WTC11 (cell line): ENCODE results near the gene SMYD3. TPM values are rescaled to one million over a fixed set of nuclear protein-coding genes. Genes with fewer than 3 reads are reported as not detected.

Experiments
- ATAC-seq: fragments of 200-7000 bp; cut with Tn5 transposase; 2 replicates; pipeline ENCODE4 v1.10.0; 2021; ENCODE audit warnings: mild to moderate bottlenecking, moderate library complexity
- CTCF ChIA-PET: fragments of 300-600 bp; sonication (Branson Sonifier 250); formaldehyde crosslinking; loops from one replicate; lab custom pipeline; 2021; ENCODE audit warnings: antibody characterized with exemption; lab: Charles Lee
- POLR2A ChIA-PET: fragments of 350-600 bp; sonication (Branson Sonifier 250); formaldehyde crosslinking; loops from one replicate; lab custom pipeline; 2021; ENCODE audit warnings: antibody characterized with exemption; lab: Charles Lee
- DNase-seq: peaks from one replicate; pipeline ENCODE4 v3.0.0; 2021; ENCODE audit warnings: low spot score
- H3K27ac Mint-ChIP-seq: 2 replicates; pipeline ENCODE4 v1.8.0; 2021; ENCODE audit warnings: mixed read lengths
- H3K27me3 Mint-ChIP-seq: 2 replicates; pipeline ENCODE4 v1.8.0; 2021; ENCODE audit warnings: low read depth, mild to moderate bottlenecking, moderate library complexity, mixed read lengths
- H3K36me3 Mint-ChIP-seq: 2 replicates; pipeline ENCODE4 v1.8.0; 2021; ENCODE audit warnings: mixed read lengths
- H3K4me1 Mint-ChIP-seq: 2 replicates; pipeline ENCODE4 v1.8.0; 2022; ENCODE audit warnings: mixed read lengths
- H3K4me3 Mint-ChIP-seq: 2 replicates; pipeline ENCODE4 v1.8.0; 2021; ENCODE audit warnings: mild to moderate bottlenecking, moderate library complexity, mixed read lengths
- H3K9me3 Mint-ChIP-seq: 2 replicates; pipeline ENCODE4 v1.8.0; 2021; ENCODE audit warnings: mixed read lengths
- CBFB ChIP-seq: sonication (generic); formaldehyde crosslinking; IDR thresholded peaks from 2 replicates; pipeline ENCODE4 v1.8.1; 2022; ENCODE audit warnings: mild to moderate bottlenecking, low read depth, missing genetic modification reagents
- CREM ChIP-seq: sonication (generic); formaldehyde crosslinking; IDR thresholded peaks from 2 replicates; pipeline ENCODE4 v1.8.1; 2022; ENCODE audit warnings: mild to moderate bottlenecking, missing genetic modification reagents, moderate library complexity
- ELF4 ChIP-seq: sonication (generic); formaldehyde crosslinking; IDR thresholded peaks from 2 replicates; pipeline ENCODE4 v1.8.1; 2022; ENCODE audit warnings: low read depth, mild to moderate bottlenecking, moderate library complexity, missing genetic modification reagents
- FOXJ3 ChIP-seq: sonication (generic); formaldehyde crosslinking; IDR thresholded peaks from 2 replicates; pipeline ENCODE4 v1.9.0; 2021; ENCODE audit warnings: missing genetic modification reagents, mild to moderate bottlenecking, borderline replicate concordance
- GABPB1 ChIP-seq: sonication (generic); formaldehyde crosslinking; IDR thresholded peaks from 2 replicates; pipeline ENCODE4 v1.8.1; 2023; ENCODE audit warnings: mild to moderate bottlenecking, missing genetic modification reagents
- GTF2I ChIP-seq: fragments of 250-450 bp; sonication (Bioruptor Pico); conservative IDR thresholded peaks from 2 replicates; pipeline ENCODE4 v1.4.0; 2021; ENCODE audit warnings: mild to moderate bottlenecking
- JUN ChIP-seq: sonication (generic); formaldehyde crosslinking; IDR thresholded peaks from 2 replicates; pipeline ENCODE4 v1.8.0; 2023; ENCODE audit warnings: mild to moderate bottlenecking, missing genetic modification reagents
- MYBL2 ChIP-seq: sonication (generic); formaldehyde crosslinking; IDR thresholded peaks from 2 replicates; pipeline ENCODE4 v1.8.1; 2023; ENCODE audit warnings: mild to moderate bottlenecking, moderate library complexity, missing genetic modification reagents
- NR2C2 ChIP-seq: sonication (generic); formaldehyde crosslinking; IDR thresholded peaks from 2 replicates; pipeline ENCODE4 v1.8.0; 2022; ENCODE audit warnings: mild to moderate bottlenecking, missing genetic modification reagents
- OVOL2 ChIP-seq: fragments of 250-450 bp; sonication (Bioruptor Pico); IDR thresholded peaks from 2 replicates; pipeline ENCODE4 v1.9.0; 2021; ENCODE audit warnings: mild to moderate bottlenecking, borderline replicate concordance
- SMAD4 ChIP-seq: sonication (generic); formaldehyde crosslinking; IDR thresholded peaks from 2 replicates; pipeline ENCODE4 v1.8.0; 2022; ENCODE audit warnings: mild to moderate bottlenecking, missing genetic modification reagents
- SOX15 ChIP-seq: fragments of 250-450 bp; sonication (Bioruptor Pico); IDR thresholded peaks from 2 replicates; pipeline ENCODE4 v1.9.0; 2021; ENCODE audit warnings: mild to moderate bottlenecking
- ZNF138 ChIP-seq: sonication (generic); formaldehyde crosslinking; conservative IDR thresholded peaks from 2 replicates; pipeline ENCODE4 v1.8.1; 2022; ENCODE audit warnings: mild to moderate bottlenecking, moderate library complexity, missing genetic modification reagents
- ZNF396 ChIP-seq: fragments of 250-450 bp; sonication (Bioruptor Pico); IDR thresholded peaks from 2 replicates; pipeline ENCODE4 v1.8.0; 2021; ENCODE audit warnings: mild to moderate bottlenecking, moderate library complexity, borderline replicate concordance
- ZNF423 ChIP-seq: fragments of 250-450 bp; sonication (Bioruptor Pico); IDR thresholded peaks from 2 replicates; pipeline ENCODE4 v2.1.2; 2022; ENCODE audit warnings: mild to moderate bottlenecking, moderate library complexity
- total RNA-seq: library from RNA; stranded (reverse); gene quantifications from 3 replicates; pipeline ENCODE4 v1.2.3, GENCODE V29; 2021
- TF ChIP-seq, protein P1 (sequence below): sonication (generic); formaldehyde crosslinking; IDR thresholded peaks from 2 replicates; pipeline ENCODE4 v1.8.1; 2022; ENCODE audit warnings: low read depth, mild to moderate bottlenecking, moderate library complexity, missing genetic modification reagents, borderline replicate concordance
- TF ChIP-seq, protein P2 (sequence below): fragments of 250-450 bp; sonication (Bioruptor Pico); conservative IDR thresholded peaks from 2 replicates; pipeline ENCODE4 v1.9.0; 2021; ENCODE audit warnings: mild to moderate bottlenecking
- TF ChIP-seq, protein P3 (sequence below): sonication (generic); formaldehyde crosslinking; IDR thresholded peaks from 2 replicates; pipeline ENCODE4 v1.8.1; 2023; ENCODE audit warnings: mild to moderate bottlenecking, missing genetic modification reagents, moderate library complexity
- TF ChIP-seq, protein P4 (sequence below): fragments of 250-450 bp; sonication (Bioruptor Pico); IDR thresholded peaks from 2 replicates; pipeline ENCODE4 v1.9.0; 2021; ENCODE audit warnings: mild to moderate bottlenecking
- TF ChIP-seq, protein P5 (sequence below): sonication (generic); formaldehyde crosslinking; IDR thresholded peaks from 2 replicates; pipeline ENCODE4 v1.8.1; 2023; ENCODE audit warnings: mild to moderate bottlenecking, missing genetic modification reagents
- TF ChIP-seq, protein P6 (sequence below): fragments of 250-450 bp; sonication (Bioruptor Pico); IDR thresholded peaks from 2 replicates; pipeline ENCODE4 v1.9.0; 2021; ENCODE audit warnings: moderate library complexity, mild to moderate bottlenecking, inconsistent platforms, borderline replicate concordance
- TF ChIP-seq, protein P7 (sequence below): sonication (generic); formaldehyde crosslinking; IDR thresholded peaks from 2 replicates; pipeline ENCODE4 v1.8.1; 2023; ENCODE audit warnings: mild to moderate bottlenecking, missing genetic modification reagents

The SMYD3 gene
- total RNA-seq, 1 experiment from 2014 or later: 21.4 TPM

DNA sequence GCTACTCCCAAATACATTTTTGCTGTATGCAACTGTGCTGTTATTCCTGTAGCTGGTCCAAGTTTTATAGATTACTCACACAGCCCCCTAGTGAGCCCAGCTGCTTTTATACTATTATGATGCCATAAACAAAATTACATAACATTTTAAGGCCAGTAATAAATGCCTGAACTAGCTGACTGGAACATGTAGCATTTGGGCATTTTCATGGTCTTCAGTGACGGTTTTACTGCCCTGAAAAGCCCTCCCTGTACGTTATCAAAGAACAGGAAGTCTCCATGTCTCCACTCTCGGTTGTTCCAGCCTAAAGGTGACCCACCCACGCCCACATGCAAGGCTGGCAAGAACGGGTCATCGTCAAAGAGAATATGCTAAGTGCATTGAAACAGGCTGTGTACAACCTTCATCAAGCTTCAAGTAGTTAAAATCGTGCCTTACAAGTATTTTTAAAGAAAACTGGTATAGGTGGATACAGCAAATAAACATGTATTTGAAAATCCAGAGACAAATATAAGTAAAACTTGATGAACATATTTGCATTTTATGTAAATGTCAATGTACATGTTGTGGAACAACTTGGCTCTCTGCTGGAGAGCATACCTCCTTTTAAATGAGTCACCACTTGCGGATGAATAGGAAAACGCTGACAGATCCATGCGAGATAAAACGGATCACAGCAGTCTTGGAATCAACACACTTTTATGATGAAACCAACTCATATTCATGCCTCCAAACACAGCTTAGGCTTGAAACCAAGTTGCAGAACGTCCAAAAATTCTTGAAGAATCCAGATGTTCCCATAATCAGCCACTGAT is 520.5 kb downstream of the SMYD3 start (continued):
- TF ChIP-seq, protein P1, sequence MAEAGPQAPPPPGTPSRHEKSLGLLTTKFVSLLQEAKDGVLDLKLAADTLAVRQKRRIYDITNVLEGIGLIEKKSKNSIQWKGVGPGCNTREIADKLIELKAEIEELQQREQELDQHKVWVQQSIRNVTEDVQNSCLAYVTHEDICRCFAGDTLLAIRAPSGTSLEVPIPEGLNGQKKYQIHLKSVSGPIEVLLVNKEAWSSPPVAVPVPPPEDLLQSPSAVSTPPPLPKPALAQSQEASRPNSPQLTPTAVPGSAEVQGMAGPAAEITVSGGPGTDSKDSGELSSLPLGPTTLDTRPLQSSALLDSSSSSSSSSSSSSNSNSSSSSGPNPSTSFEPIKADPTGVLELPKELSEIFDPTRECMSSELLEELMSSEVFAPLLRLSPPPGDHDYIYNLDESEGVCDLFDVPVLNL (CRISPR knock-in tag): no peak
- TF ChIP-seq, protein P2, sequence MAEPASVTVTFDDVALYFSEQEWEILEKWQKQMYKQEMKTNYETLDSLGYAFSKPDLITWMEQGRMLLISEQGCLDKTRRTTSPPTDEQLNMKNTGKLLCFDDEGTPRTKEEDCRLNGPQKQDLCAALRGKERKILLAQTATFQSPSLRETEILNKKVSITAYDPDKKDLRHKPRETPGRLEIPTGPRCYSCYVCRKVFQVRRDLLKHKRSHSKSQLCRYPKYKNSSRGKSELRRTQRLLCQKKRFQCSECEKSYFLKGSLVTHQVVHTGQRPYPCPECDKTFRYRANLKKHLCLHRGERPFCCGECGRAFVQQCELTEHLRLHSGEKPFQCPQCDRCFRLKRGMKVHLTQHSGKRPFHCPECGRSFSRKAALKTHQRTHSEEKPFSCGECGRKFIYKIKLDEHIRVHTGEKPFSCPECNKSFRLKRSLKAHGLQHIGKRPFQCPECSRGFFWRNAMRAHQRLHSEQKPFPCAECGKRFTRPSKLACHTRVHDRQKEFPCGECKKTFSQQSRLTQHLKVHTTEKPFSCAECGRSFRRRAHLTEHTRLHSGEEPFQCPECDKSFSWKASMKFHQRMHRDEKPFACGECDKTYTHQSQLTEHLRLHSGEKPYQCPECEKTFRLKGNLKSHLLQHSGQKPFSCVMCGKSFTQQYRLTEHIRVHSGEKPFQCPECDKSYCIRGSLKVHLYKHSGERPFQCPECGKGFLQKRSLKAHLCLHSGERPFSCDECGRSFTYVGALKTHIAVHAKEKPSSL (CRISPR knock-in tag): no peak
- TF ChIP-seq, all 79 proteins: peak for 0

DNA sequence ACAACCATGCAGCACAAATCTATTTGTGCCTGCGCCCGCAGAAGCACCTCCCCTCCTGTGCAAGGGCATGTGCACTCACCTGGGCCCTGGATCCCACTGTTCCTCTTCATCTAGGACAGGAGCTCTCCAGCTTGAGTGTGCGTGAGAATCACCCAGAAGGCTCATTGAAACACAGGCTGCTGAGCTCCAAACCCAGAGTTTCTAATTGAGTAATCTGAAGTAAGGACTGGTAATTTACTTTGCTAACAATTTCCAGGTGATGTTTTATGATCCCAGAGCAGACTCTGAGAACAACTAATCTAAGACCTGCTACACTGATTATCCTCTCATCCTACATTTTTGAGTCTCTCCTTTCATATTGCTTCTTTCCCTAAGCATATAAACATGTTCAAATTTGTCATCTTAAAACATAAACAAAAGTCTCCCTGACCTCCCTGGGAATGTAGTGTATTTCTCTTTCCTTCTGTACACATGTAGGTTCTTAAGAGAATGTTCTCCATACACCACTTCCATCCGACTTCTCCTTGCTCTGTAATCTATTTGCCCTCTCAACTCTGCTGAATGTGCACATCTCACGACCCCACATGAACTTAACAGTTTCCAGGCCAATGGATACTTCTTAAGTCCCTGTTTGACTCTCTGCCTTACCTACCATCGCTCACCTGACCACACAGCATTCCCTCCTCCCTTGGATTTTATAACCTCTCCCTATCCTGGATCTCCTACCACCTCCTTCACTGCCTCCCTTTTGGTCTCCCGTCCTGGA is 522.5 kb downstream of the SMYD3 start:
- H3K9me3 Mint-ChIP-seq: 0 out of 2 replicates have a peak, but pooled peaks cover 3% of the 10 kb centered on the region
- no peak overlapping the region for H3K4me3 Mint-ChIP-seq
- no peak for TF ChIP-seq SOX15 (CRISPR knock-in tag)
- TF ChIP-seq ZNF423 (CRISPR knock-in tag): no peak
- TF ChIP-seq GABPB1 (CRISPR knock-in tag): no peak
- TF ChIP-seq, protein P3, sequence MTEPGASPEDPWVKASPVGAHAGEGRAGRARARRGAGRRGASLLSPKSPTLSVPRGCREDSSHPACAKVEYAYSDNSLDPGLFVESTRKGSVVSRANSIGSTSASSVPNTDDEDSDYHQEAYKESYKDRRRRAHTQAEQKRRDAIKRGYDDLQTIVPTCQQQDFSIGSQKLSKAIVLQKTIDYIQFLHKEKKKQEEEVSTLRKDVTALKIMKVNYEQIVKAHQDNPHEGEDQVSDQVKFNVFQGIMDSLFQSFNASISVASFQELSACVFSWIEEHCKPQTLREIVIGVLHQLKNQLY (CRISPR knock-in tag): no peak
- TF ChIP-seq JUN (CRISPR knock-in tag): no peak
- TF ChIP-seq, protein P4, sequence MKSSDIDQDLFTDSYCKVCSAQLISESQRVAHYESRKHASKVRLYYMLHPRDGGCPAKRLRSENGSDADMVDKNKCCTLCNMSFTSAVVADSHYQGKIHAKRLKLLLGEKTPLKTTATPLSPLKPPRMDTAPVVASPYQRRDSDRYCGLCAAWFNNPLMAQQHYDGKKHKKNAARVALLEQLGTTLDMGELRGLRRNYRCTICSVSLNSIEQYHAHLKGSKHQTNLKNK (CRISPR knock-in tag): no peak
- TF ChIP-seq CREM (CRISPR knock-in tag): no peak
- no peak for TF ChIP-seq ZNF138 (CRISPR knock-in tag)
- TF ChIP-seq, all 79 proteins: peak for 0
- Mint-ChIP-seq H3K36me3 (no peaks in the 10 kb centered on the region), H3K4me1 (peaks cover 6% of the 10 kb centered on the region; the same call in 1 of the 2 replicates), H3K27me3 (no peaks in the 10 kb centered on the region), H3K27ac (peak overlapping the region; percentile 58; the same call in 1 of the 2 replicates)
- no peak for DNase-seq
- ATAC-seq: no peak
- CTCF ChIA-PET: interaction anchor here (0.6 kb wide), 1 partner anchor 835 kb away, joined by 3 read pairs; no protein-coding TSS in a partner anchor
- POLR2A ChIA-PET: no interaction called here

DNA sequence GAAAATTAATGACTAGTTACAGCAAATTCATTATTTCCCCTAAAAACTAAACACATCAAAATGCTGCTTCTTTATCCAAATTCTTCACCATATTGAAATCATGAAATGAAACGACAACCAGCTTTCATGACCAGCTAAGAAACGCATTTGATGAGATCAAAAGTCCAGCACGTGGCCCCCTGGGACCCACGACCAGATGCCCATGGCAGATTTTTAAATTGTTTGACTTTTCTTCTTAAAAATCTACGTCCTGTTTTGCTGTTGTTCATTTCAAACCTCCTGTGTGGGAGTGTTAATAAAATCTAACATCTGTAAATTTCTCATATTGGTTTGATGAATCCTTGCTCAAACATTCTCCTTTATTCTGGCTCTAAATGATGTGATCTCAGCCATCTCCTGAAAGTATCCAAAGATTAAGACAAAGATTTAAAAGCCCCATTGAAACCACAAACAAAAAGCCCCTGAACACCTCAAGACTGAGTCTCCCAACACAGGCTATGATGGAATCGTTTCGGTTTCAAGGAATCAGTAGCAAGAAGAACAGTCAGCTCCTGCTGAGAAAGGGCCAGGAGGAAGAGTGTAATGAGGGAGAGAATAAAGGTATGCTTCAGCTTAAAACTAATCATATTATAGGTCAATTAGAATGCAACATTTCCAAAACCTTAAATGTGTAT is 523.6 kb downstream of the SMYD3 start:
- no peaks in the 10 kb centered on the region for H3K36me3 Mint-ChIP-seq
- H3K9me3 Mint-ChIP-seq: no peaks in the 10 kb centered on the region
- H3K4me3 Mint-ChIP-seq: no peak overlapping the region
- H3K4me1 Mint-ChIP-seq: peaks cover 6% of the 10 kb centered on the region; the same call in 1 of the 2 replicates
- CTCF ChIA-PET: no interaction called here
- no peak overlapping the region for H3K27ac Mint-ChIP-seq
- POLR2A ChIA-PET: no interaction called here
- no peak for DNase-seq
- no peaks in the 10 kb centered on the region for H3K27me3 Mint-ChIP-seq
- ATAC-seq: no peak
- TF ChIP-seq GABPB1 (CRISPR knock-in tag) (no peak), CBFB (no peak), GTF2I (CRISPR knock-in tag) (no peak), SMAD4 (CRISPR knock-in tag) (no peak), MYBL2 (CRISPR knock-in tag) (no peak), ZNF396 (no peak), ZNF138 (CRISPR knock-in tag) (no peak), FOXJ3 (CRISPR knock-in tag) (no peak), NR2C2 (no peak), ELF4 (no peak), OVOL2 (no peak)
- TF ChIP-seq, protein P5, sequence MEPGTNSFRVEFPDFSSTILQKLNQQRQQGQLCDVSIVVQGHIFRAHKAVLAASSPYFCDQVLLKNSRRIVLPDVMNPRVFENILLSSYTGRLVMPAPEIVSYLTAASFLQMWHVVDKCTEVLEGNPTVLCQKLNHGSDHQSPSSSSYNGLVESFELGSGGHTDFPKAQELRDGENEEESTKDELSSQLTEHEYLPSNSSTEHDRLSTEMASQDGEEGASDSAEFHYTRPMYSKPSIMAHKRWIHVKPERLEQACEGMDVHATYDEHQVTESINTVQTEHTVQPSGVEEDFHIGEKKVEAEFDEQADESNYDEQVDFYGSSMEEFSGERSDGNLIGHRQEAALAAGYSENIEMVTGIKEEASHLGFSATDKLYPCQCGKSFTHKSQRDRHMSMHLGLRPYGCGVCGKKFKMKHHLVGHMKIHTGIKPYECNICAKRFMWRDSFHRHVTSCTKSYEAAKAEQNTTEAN: no peak
- TF ChIP-seq, protein P6, sequence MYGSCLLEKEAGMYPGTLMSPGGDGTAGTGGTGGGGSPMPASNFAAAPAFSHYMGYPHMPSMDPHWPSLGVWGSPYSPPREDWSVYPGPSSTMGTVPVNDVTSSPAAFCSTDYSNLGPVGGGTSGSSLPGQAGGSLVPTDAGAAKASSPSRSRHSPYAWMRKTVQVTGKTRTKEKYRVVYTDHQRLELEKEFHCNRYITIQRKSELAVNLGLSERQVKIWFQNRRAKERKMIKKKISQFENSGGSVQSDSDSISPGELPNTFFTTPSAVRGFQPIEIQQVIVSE: no peak
- TF ChIP-seq, protein P7, sequence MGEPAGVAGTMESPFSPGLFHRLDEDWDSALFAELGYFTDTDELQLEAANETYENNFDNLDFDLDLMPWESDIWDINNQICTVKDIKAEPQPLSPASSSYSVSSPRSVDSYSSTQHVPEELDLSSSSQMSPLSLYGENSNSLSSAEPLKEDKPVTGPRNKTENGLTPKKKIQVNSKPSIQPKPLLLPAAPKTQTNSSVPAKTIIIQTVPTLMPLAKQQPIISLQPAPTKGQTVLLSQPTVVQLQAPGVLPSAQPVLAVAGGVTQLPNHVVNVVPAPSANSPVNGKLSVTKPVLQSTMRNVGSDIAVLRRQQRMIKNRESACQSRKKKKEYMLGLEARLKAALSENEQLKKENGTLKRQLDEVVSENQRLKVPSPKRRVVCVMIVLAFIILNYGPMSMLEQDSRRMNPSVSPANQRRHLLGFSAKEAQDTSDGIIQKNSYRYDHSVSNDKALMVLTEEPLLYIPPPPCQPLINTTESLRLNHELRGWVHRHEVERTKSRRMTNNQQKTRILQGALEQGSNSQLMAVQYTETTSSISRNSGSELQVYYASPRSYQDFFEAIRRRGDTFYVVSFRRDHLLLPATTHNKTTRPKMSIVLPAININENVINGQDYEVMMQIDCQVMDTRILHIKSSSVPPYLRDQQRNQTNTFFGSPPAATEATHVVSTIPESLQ: no peak
